ENCODE measurements around the gene APBA2. TPM values are rescaled to one million over a fixed set of nuclear protein-coding genes. Genes with fewer than 3 reads are reported as not detected.

APBA2 gene
- total RNA-seq, 4 donors from 2014 or later = 1.3 to 7.0 (median 2.4) TPM

DNA sequence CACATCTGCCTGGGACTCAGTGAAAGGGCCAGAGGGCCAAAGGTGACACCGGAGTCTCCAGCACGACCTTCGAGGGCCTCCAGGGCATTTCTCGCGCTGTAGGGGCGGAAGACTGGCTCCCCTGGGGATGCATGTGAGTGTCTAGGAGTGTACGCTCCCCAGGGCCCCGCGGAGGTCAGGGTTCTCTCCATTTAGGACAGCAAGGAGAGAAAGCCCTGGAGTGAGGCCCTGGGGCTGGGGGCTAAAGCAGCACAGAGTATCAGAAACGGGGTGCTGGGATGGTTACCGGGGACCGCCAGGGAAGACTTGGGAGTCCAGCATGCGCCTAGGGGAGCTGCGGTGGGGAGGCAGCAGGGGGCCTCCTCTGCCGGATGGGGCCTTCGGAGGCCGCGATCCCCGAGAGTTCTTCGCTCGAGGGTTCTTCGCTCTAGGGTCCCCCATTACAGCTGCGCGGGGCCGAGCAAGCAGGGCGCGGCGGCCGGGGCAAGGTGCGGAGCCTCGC lies 595 bp upstream of the APBA2 start:
- peaks cover 19% of the 10 kb centered on the region for H3K4me1 ChIP-seq
- no peaks in the 10 kb centered on the region for H3K9me3 ChIP-seq
- no peak for DNase-seq (ENCODE audit: low spot score in 2 of 2)
- H3K4me3 ChIP-seq = peak overlapping the region; percentile 60
- H3K27ac ChIP-seq = no peak overlapping the region
- 34% methylated on average over 19 of the region's 31 CpGs for WGBS
- H3K36me3 ChIP-seq = no peaks in the 10 kb centered on the region
- peaks cover 47% of the 10 kb centered on the region for H3K27me3 ChIP-seq
- TF ChIP-seq, protein P1, sequence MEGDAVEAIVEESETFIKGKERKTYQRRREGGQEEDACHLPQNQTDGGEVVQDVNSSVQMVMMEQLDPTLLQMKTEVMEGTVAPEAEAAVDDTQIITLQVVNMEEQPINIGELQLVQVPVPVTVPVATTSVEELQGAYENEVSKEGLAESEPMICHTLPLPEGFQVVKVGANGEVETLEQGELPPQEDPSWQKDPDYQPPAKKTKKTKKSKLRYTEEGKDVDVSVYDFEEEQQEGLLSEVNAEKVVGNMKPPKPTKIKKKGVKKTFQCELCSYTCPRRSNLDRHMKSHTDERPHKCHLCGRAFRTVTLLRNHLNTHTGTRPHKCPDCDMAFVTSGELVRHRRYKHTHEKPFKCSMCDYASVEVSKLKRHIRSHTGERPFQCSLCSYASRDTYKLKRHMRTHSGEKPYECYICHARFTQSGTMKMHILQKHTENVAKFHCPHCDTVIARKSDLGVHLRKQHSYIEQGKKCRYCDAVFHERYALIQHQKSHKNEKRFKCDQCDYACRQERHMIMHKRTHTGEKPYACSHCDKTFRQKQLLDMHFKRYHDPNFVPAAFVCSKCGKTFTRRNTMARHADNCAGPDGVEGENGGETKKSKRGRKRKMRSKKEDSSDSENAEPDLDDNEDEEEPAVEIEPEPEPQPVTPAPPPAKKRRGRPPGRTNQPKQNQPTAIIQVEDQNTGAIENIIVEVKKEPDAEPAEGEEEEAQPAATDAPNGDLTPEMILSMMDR (IDR thresholded peaks at IDR 0.05) = no peak
- TF ChIP-seq EP300 (IDR thresholded peaks at IDR 0.05) (no peak), POLR2AphosphoS5 (IDR thresholded peaks at IDR 0.05) (no peak), POLR2A (IDR thresholded peaks at IDR 0.05) (no peak)

DNA sequence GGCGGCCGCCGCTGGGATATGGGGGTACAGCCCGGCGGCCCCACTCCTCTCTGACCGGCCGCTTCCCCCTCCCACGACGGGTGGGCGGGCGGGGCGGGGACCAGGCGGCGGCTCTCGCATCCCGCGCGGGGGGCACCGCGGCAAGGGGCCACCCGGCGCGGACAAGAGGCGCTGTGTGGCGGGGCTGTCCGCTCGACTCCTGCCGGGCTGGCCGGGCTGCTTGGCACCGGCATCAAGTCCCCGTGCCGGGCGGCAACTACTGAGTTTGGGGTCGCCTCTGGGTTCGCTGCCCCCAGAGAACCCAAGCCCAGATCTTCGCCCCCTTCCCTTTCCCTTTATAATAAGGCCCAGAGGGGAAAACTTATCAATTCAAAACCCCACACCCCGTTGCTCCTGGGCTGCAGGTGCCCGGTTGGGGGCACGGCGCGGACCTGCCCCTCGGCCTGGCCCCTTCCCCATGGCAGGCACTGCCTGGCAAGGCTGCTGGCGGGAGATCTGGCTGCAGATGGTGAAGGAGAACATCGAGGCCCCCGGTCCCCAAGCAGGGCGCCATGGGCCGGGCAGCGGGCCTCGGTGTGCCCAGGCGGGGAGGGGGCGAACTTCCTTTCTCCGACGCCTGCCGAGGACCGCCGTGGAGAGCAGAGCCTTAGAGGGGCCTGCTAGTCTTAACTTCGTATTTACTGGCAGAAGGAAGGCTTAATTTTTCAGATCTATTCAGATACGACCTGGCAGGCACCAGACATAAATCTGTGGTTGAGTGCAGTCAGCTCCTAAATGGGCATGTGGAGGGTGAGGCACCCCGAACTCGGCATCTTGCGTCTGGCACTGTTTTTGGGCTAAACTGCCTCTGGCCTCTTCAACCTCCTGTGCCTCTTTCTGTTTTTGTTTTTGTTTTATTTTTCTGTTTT lies 911 bp downstream of the APBA2 start:
- H3K36me3 ChIP-seq = no peaks in the 10 kb centered on the region
- H3K9me3 ChIP-seq = no peaks in the 10 kb centered on the region
- TF ChIP-seq POLR2A (IDR thresholded peaks at IDR 0.05) = no peak
- TF ChIP-seq EP300 (IDR thresholded peaks at IDR 0.05) = no peak
- TF ChIP-seq, protein P1 (IDR thresholded peaks at IDR 0.05) = no peak
- H3K27me3 ChIP-seq = peaks cover 47% of the 10 kb centered on the region
- H3K4me3 ChIP-seq = peak overlapping the region; percentile 60
- DNase-seq (ENCODE audit: low spot score in 2 of 2) = no peak
- WGBS = 14% methylated on average over 30 of the region's 61 CpGs
- peaks cover 19% of the 10 kb centered on the region for H3K4me1 ChIP-seq
- no peak overlapping the region for H3K27ac ChIP-seq

DNA sequence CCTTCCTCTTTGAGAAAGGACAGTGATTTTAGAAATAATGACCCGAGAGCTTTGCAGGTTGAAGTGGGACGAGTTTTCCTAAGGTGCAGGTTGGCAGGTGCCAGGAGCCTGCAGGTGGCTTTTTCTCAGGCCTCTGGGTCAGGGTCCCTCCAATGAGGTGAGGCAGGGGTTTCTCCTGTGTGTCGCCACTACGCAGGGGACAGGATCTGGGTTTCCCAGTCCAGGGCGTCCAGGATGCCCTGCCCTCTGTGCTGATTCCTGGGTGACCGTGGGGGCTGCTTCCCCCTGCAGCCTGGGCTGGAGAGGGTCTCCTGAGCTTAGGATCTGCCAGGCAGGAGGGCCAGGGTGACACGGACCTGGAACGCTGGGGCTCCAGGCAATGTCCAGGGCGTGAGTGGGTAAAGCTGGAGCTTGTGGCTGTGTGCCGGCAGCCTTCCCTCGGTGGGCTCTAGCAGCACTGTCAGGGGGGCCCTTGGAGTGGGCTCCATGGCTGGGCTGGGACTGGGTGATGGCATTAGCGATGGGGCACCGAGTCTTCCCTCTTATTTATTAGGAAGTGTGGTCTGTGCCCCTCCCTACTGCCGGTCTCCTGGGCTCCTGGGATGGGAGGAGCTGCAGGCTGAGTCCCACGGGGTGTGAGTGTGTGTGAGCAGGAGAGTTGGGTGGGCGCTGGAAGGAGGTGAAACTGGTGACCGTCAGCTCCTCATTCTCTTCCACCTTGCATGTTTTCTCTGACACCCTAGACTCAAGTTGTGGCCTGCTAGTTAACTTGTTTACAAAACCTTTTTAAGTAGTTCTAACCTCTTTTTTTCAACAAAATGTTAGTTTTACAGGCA lies 1.8 kb downstream of the APBA2 start:
- TF ChIP-seq, protein P1 (IDR thresholded peaks at IDR 0.05) = no peak
- TF ChIP-seq EP300 (IDR thresholded peaks at IDR 0.05) = no peak
- TF ChIP-seq POLR2A (IDR thresholded peaks at IDR 0.05) = no peak
- Histone ChIP-seq H3K4me1 (peaks cover 19% of the 10 kb centered on the region), H3K27me3 (peaks cover 47% of the 10 kb centered on the region), H3K36me3 (no peaks in the 10 kb centered on the region), H3K4me3 (no peak overlapping the region), H3K9me3 (no peaks in the 10 kb centered on the region), H3K27ac (no peak overlapping the region)
- WGBS = 77% methylated on average over 8 of the region's 17 CpGs
- DNase-seq (ENCODE audit: low spot score in 2 of 2) = no peak

DNA sequence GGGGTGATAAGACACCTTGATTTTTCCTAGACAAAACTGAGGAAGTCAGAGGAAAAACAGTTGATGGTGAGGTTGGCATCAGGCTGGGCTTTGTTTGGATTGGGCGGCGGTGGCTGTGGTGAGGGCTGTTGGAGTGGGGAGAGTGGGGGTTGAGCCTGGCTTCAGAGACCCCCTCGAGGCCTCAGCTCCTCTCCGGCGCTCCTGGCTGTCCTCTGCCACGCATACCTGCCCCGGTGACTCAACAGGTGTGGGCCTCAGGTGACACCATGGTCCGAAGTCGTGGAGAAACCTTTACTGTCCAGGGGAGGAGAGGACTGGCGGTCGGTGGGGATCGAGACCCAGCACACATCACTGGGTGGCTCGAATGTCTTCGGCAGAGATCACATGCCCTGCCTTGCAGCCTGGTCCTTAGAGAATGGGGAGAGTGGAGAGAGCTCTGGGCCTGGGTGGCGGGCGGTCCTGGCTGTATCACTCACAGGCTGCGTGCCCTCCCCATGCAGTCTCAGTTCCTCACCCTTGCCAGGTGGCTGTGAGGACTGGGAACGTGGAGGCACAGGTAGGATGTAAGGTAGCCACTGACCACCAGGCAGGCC lies 2.6 kb downstream of the APBA2 start:
- peaks cover 19% of the 10 kb centered on the region for H3K4me1 ChIP-seq
- DNase-seq (ENCODE audit: low spot score in 2 of 2) = no peak
- WGBS = 91% methylated on average over 17 of the region's 18 CpGs
- no peak overlapping the region for H3K4me3 ChIP-seq
- TF ChIP-seq POLR2A (IDR thresholded peaks at IDR 0.05) = no peak
- TF ChIP-seq EP300 (IDR thresholded peaks at IDR 0.05) = no peak
- no peak for TF ChIP-seq POLR2AphosphoS5 (IDR thresholded peaks at IDR 0.05)
- TF ChIP-seq, protein P1 (IDR thresholded peaks at IDR 0.05) = no peak
- H3K36me3 ChIP-seq = no peaks in the 10 kb centered on the region
- no peak overlapping the region for H3K27ac ChIP-seq
- peaks cover 47% of the 10 kb centered on the region for H3K27me3 ChIP-seq
- H3K9me3 ChIP-seq = no peaks in the 10 kb centered on the region
